HG03342 (cell line): Measurements from ENCODE around the gene ZNF133.
"Not testable (repeated sequence)": the region's sequence is repeated elsewhere in the genome, so short reads cannot be mapped to it uniquely, and the experiment has no call there.

ENCODE experiments used
- ATAC-seq: cut with Tn5 transposase; IDR thresholded peaks from one replicate; pipeline ENCODE4 v1.9.1; 2021; ENCODE audit warnings: mild to moderate bottlenecking, moderate library complexity; ENCODE audit not compliant: unreplicated experiment

The ZNF133 gene

DNA sequence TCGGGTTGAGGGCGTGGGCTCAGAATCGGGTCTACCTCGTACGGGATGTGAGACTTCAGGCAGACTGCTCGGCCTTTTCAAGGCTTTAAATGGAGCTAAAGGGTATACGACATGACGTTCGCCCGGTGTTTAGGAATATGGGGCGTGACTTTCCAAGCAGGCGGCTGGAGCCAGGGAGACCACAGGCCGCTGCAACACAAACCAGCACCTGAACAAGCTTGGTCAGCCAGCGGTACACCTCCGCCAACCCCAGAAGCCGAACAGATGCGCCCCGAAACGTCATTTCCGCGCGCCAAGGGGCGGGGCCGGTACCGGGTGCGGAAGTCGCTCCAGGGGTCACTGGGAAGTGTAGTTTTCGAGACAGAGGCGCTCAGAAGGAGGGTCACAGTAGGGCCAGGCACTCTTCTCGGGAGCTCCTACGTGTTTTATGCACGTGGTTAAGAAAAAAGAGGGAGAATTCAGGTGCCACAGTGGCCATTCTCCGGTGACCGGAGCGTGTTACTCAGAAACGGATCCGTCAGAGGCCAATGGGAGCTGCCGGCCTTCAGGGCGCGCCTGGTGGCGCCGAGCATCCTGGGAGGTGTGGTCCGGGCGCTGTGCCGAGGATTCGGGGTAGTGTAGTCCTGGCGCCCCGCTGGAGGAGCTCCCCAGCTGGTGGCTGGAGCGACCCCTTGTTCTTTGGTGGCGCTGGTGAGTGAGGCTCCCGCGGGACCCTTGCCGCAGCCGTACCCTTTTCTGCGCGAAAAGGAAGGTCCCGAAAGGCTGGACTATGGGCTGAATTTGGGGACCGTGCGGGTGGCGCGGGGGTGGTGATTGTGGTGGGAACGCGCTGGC is at the start of gene ZNF133:
TSS of gene ZNF133 (plus strand) at position 613 of the 834 bp plus-strand sequence. CDS start 17,160 bp downstream, outside the sequence.
- ATAC-seq, result peak; percentile 96

DNA sequence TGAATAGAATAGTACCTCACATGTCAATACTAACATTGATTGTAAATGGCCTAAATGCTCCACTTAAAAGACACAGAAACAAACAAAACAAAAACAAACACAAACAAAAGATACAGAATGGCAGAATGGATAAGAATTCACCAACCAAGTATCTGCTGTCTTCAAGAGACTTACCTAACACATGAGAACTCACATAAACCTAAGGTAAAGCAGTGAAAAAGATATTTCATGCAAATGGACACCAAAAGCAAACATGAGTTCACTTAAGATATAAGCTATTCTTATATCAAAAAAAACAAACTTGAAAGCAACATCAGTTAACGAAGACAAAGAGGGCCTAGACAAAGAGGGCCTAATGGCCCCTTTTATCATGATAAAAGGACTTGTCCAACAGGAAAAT is 47.3 kb upstream of the ZNF133 start:
- ATAC-seq, result no peak

- no peak for ATAC-seq
Measured at GRCh38 chr20:18243802-18244201, 44.5 kb upstream of the ZNF133 start.

- not testable (repeated sequence) for ATAC-seq
Measured at GRCh38 chr20:18248545-18248944, 39.8 kb upstream of the ZNF133 start.

- ATAC-seq, result no peak
Measured at GRCh38 chr20:18250217-18250616, 38.1 kb upstream of the ZNF133 start.

GRCh38 chr20:18252597-18253451 is 35.5 kb upstream of the ZNF133 start:
- no peak for ATAC-seq

DNA sequence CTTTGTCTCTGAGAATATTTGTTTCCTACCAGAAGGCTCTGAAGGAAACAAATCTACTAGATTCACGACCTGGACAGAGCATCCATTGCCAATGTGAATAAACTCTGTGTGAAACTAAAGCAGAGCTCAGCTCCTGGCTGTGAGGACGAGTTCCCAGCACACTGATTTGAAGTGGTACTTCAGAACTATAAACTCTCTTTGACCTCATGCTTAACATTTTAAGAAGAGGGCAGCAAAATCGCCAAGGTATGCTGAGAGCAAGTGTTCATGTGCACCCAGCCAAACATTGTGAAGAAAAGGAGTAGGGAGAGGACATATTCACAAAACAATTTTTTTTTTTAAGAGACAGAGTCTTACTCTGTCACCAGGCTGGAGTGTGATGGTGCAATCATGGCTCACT is 33.7 kb upstream of the ZNF133 start:
- no peak for ATAC-seq

GRCh38 chr20:18255526-18255925 is 32.8 kb upstream of the ZNF133 start:
- no peak for ATAC-seq

DNA sequence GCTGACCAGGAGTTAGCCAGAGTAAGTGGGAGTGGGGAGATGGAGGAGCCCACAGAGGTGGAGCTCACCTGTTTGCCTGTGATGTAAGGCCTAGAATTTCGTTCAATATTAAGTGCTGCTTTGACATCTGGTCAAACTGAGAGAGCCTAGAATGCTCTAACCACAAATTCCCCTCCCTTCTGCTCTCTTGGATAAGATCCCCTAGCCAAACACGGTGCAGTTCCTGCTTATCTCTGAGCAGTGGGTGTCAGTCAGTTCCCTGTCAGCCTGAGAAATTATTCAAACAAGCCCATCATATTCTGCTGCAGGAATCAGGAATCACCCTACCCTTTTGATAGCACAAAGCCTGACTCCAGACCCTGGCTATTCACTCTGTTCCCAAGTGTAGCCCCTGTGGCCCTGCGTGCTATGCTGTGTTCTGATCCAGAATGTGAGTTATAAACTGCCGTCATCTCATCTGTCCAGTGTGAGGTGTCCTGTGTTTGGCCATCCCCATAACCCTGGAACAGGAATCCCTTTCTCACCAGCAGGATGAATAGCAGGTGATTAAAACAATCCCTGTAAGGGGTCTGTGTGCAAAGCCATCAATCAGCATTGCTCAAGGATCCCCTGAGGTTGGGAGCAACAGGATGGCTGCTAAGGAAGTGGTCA is 31.8 kb upstream of the ZNF133 start:
- no peak for ATAC-seq

GRCh38 chr20:18258126-18258860 is 30.0 kb upstream of the ZNF133 start:
- no peak for ATAC-seq

- no peak for ATAC-seq
Measured at GRCh38 chr20:18259730-18260129, 28.6 kb upstream of the ZNF133 start.

- no peak for ATAC-seq
Measured at GRCh38 chr20:18263723-18264122, 24.6 kb upstream of the ZNF133 start.

GRCh38 chr20:18265441-18265840 is 22.9 kb upstream of the ZNF133 start:
- no peak for ATAC-seq

GRCh38 chr20:18266282-18266681 is 22.0 kb upstream of the ZNF133 start:
- ATAC-seq, result no peak

GRCh38 chr20:18267815-18268214 is 20.5 kb upstream of the ZNF133 start:
- no peak for ATAC-seq

DNA sequence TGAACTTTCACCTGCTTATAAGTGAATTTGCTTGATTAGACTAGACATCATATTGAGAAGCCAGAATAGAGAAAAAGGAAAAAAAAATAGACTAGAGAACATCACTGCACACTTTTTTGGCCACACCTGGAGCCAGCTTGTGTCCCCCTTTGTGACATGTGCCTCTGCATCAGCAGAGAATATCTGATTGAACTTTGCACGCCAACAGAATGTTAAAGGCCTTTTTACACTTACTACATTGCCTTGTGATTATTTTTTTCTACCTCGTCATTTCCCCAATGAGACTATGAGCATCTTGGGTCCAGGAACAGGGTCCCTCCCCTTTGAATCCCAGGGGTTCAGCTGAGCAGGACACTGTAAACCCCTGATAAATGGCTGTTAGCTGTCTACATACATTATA is 17.2 kb upstream of the ZNF133 start:
- ATAC-seq, result no peak

- ATAC-seq, result no peak
Measured at GRCh38 chr20:18272451-18272850, 15.9 kb upstream of the ZNF133 start.

GRCh38 chr20:18273738-18274137 is 14.6 kb upstream of the ZNF133 start:
- no peak for ATAC-seq

- ATAC-seq, result not testable (repeated sequence)
Measured at GRCh38 chr20:18275960-18276359, 12.4 kb upstream of the ZNF133 start.

- ATAC-seq, result no peak
Measured at GRCh38 chr20:18276821-18277220, 11.5 kb upstream of the ZNF133 start.

DNA sequence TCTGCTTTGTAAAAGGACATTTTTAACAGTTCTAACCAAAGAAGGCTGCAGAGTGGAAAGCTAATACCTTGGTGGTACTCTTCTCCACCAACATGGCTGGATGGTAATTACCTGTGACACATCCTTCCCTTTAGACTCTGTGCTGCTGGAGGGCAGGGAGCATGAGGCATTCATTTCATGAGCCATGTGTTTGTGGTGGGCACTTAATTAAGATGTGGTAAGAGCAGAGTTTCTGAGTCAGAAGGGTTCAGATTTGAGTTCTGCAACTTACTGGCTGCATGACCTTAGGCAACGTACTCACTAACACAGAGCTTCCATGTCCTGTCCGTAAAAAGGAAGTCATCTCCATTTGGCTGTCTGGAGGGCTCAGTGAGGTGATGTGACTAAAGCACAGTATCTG is 9.1 kb upstream of the ZNF133 start:
- no peak for ATAC-seq
